BJ (cell line): Measurements from ENCODE around the gene SLC23A2. TPM values are rescaled to one million over a fixed set of nuclear protein-coding genes. Genes with fewer than 3 reads are reported as not detected.

Experiments
- CTCF ChIA-PET: fragments of 350-600 bp; formaldehyde crosslinking; extraction: SDS; loops from one replicate; lab custom pipeline; 2021; ENCODE audit warnings: antibody characterized with exemption, inconsistent platforms; lab: Yijun Ruan, JAX
- POLR2A ChIA-PET: fragments of 300-600 bp; sonication (Branson Sonifier 250); formaldehyde crosslinking; extraction: SDS; loops from one replicate; lab custom pipeline; 2021; ENCODE audit warnings: antibody characterized with exemption; lab: Charles Lee
- DNase-seq: peaks from one replicate; pipeline ENCODE4 v3.0.0-alpha.2; 2011; ENCODE audit warnings: low read depth
- H3K27me3 ChIP-seq: 2 replicates; pipeline ENCODE4 v1.6.0; 2011; ENCODE audit warnings: low read length; ENCODE audit not compliant: control insufficient read depth, insufficient read depth
- H3K36me3 ChIP-seq: 2 replicates; pipeline ENCODE4 v1.5.1; 2011; ENCODE audit warnings: low read length; ENCODE audit not compliant: control insufficient read depth, insufficient read depth
- H3K4me3 ChIP-seq: 2 replicates; pipeline ENCODE4 v1.5.1; 2011; ENCODE audit warnings: low read depth, mild to moderate bottlenecking, control low read depth, low read length
- polyA plus RNA-seq: library from polyadenylated mRNA; depleted of rRNA; stranded (reverse); fragments of >200 nt; gene quantifications from 2 replicates; pipeline ENCODE4 v1.2.3, GENCODE V29; 2011
- TF ChIP-seq, protein P1 (sequence below): IDR thresholded peaks from 2 replicates; pipeline ENCODE4 v1.5.1; 2011; ENCODE audit warnings: low read depth, mild to moderate bottlenecking, control low read depth, inconsistent platforms, low read length, moderate library complexity; ENCODE audit not compliant: insufficient read depth

Gene SLC23A2
- polyA plus RNA-seq, 1 experiment: 11.2 TPM

DNA sequence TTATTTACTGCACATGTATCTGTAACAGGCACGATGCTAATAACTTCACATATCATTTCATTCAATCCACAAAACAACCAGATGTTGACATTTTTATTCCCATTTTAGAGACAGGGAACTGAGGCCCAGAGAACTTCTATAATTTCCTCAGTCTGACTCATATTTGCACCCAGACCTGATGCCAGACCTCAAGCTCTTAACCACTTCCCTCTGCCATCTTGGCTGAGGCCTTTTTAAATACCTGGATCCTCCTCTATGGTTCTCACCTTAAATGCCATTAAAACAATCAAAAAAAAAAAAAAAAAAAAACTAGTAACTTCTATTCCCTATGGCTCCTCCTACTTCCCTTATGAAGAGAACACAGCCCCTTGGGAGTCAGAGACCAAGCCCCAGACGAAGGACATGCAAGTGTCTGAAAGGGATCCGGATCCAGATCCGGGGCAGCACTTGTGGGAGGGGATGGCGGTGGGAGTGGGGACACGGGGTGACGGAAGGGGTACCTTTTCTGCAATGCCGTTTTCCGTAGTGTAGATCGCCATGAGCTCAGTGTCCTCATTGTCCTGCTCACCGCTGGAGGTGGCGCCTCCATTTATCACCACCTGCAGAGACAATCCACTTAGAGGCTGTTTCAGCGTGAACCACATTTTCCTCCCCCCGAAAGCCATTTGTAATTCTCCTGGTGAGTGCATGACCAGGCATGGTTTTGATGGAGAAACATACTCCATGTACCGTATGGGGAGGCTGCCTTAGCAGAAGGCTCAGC lies 88.7 kb downstream of the SLC23A2 start:
- H3K36me3 ChIP-seq: no peaks in the 10 kb centered on the region
- TF ChIP-seq, protein P1, sequence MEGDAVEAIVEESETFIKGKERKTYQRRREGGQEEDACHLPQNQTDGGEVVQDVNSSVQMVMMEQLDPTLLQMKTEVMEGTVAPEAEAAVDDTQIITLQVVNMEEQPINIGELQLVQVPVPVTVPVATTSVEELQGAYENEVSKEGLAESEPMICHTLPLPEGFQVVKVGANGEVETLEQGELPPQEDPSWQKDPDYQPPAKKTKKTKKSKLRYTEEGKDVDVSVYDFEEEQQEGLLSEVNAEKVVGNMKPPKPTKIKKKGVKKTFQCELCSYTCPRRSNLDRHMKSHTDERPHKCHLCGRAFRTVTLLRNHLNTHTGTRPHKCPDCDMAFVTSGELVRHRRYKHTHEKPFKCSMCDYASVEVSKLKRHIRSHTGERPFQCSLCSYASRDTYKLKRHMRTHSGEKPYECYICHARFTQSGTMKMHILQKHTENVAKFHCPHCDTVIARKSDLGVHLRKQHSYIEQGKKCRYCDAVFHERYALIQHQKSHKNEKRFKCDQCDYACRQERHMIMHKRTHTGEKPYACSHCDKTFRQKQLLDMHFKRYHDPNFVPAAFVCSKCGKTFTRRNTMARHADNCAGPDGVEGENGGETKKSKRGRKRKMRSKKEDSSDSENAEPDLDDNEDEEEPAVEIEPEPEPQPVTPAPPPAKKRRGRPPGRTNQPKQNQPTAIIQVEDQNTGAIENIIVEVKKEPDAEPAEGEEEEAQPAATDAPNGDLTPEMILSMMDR: no peak
- no peaks in the 10 kb centered on the region for H3K27me3 ChIP-seq
- H3K4me3 ChIP-seq: no peak overlapping the region
- no peak for DNase-seq
- CTCF ChIA-PET: no interaction called here
- POLR2A ChIA-PET: no interaction called here

DNA sequence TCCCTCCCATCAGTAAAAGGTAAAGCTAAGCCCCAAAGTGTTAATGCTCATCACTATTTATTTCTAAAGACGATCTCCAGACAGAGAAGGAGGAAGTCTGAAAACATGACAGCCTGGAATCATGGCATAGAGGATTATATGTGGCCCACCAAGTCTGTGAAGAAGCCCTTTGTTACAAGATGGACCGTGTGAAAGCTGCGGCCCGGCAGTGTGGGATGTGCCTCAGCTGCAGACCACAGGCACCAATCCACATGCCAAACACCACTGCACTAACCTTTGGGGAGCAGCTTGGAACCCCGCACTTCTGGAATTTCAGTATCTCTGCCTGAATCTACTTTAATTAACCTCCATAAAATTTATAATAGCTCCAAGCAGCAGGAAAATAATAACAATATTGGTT lies 90.4 kb downstream of the SLC23A2 start:
- POLR2A ChIA-PET: no interaction called here

DNA sequence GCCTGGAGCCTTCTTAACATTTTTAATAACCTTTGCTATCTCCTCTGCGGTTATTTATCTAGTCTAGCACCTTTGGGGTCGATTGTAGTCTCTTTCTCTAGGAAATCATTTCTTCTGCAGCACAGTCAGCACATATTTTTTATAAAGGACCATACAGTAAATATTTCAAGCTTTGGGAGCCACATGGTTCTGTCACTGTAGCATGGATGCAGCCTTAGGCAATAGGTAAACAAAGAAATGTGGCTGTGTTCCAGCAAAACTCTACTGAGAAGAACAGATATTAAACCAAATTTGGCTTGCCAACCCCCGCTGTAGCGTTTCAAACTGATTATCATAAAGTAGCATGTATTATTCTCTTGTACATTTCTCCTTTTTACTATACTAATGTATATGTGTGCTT lies 95.7 kb downstream of the SLC23A2 start:
- H3K4me3 ChIP-seq: no peak overlapping the region
- ChIA-PET POLR2A (no interaction called here), CTCF (no interaction called here)
- TF ChIP-seq, protein P1: no peak
- 0 out of 2 replicates have a peak, but pooled peaks cover 1% of the 10 kb centered on the region for H3K36me3 ChIP-seq
- H3K27me3 ChIP-seq: no peaks in the 10 kb centered on the region
- no peak for DNase-seq

More for the DNA sequence above, 90.4 kb downstream of the SLC23A2 start:
- no peaks in the 10 kb centered on the region for H3K27me3 ChIP-seq
- TF ChIP-seq, protein P1: no peak
- CTCF ChIA-PET: interaction anchor here (1.6 kb wide), 1 partner anchor 14 kb away, joined by 4 read pairs; no protein-coding TSS in a partner anchor
- no peak for DNase-seq
- no peak overlapping the region for H3K4me3 ChIP-seq
- no peaks in the 10 kb centered on the region for H3K36me3 ChIP-seq

DNA sequence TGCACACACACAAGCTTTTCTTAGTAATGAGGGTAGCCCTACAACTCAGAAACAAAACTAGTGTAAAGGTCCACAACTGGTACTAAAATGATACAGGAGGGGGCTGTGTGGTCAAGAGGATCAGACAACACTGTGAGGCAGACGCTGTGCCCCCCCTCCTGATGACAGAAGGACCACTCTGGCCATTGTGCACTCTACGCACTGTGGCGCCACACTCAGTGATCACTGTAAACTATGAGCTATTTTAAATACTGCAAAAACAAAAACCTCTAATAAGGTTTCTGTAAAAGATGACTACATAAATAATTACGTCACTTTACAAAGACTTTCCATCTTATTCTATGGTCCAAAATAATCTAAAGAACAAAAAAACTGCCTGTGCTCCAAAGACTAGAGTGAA lies 96.1 kb downstream of the SLC23A2 start:
- 0 out of 2 replicates have a peak, but pooled peaks cover 1% of the 10 kb centered on the region for H3K36me3 ChIP-seq
- no peak overlapping the region for H3K4me3 ChIP-seq
- DNase-seq: no peak
- ChIA-PET POLR2A (no interaction called here), CTCF (no interaction called here)
- TF ChIP-seq, protein P1: no peak
- no peaks in the 10 kb centered on the region for H3K27me3 ChIP-seq

DNA sequence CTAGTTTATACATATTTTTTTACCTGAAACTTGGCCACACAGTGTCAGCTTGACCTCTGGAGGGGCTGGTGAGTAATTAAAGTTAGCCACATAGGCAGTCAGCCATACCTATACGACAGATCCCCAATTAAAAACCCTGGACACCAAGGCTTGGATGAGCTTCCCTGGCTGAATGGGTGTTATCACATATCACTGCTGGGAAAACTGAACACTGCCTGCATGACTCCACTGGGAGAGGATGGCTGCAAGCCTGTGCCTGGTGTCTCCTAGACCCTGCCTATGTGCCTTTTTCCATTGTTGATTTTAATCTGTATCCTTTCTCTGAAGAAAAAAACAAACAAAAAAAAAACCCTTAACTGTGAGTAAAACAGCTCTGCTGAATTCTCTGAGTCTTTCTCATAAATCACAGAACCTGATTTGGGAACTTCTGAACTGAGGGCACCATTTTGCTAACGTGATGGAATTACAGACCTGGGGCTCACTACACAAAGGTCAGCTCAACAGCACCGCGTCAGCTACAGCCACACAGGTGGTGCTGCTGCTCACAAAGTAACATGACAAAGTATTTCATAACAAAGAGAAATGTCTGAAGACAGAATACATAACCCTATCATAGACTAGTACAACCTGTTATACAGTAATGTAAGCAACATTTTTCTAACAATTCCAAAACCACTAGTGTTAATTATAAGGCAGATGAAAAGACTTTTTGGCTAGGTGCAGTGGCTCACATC lies 97.0 kb downstream of the SLC23A2 start:
- no peak overlapping the region for H3K4me3 ChIP-seq
- no peaks in the 10 kb centered on the region for H3K27me3 ChIP-seq
- ChIA-PET POLR2A (no interaction called here), CTCF (interaction anchor here (0.6 kb wide), 1 partner anchor 23 kb away, joined by 3 read pairs; no protein-coding TSS in a partner anchor)
- no peak for DNase-seq
- 0 out of 2 replicates have a peak, but pooled peaks cover 1% of the 10 kb centered on the region for H3K36me3 ChIP-seq
- TF ChIP-seq, protein P1: no peak
